SK-N-SH (cell line): ENCODE results near the gene SLC22A23.

Experiments used
- EP300 ChIP-seq, 2 experiments: IDR thresholded peaks; 2 replicates each; pipeline versions ENCODE4 v1.4.0 to v1.6.1; 2012; ENCODE audit warnings: borderline replicate concordance in 1 of 2, low read depth in 1 of 2, low read length in 1 of 2
- FOXJ3 ChIP-seq: sonication (generic); formaldehyde crosslinking; IDR thresholded peaks from 2 replicates; pipeline ENCODE4 v1.5.1; 2020; ENCODE audit warnings: mild to moderate bottlenecking, missing genetic modification reagents
- FOXM1 ChIP-seq: IDR thresholded peaks from 2 replicates; pipeline ENCODE4 v1.4.0; 2012; ENCODE audit warnings: low read depth, mild to moderate bottlenecking
- GABPA ChIP-seq: IDR thresholded peaks from 2 replicates; pipeline ENCODE4 v1.4.0; 2012; ENCODE audit warnings: low read depth, mild to moderate bottlenecking
- GATA2 ChIP-seq: sonication (generic); formaldehyde crosslinking; IDR thresholded peaks from 2 replicates; pipeline ENCODE4 v1.5.0; 2020; ENCODE audit warnings: mild to moderate bottlenecking, missing genetic modification reagents
- POLR2AphosphoS5 ChIP-seq: IDR thresholded peaks from 2 replicates; pipeline ENCODE4 v1.6.1; 2012; ENCODE audit warnings: low read depth, low read length
- SIN3A ChIP-seq: IDR thresholded peaks from 2 replicates; pipeline ENCODE4 v1.6.1; 2012; ENCODE audit warnings: low read depth, mild to moderate bottlenecking, low read length, moderate library complexity, borderline replicate concordance
- SMC3 ChIP-seq: IDR thresholded peaks from 2 replicates; pipeline ENCODE4 v1.6.1; 2012; ENCODE audit warnings: low read depth, low read length, improper control_type of control experiment
- TAF1 ChIP-seq: IDR thresholded peaks from 2 replicates; pipeline ENCODE4 v1.6.1; 2012; ENCODE audit warnings: low read depth, mild to moderate bottlenecking, low read length, moderate library complexity, borderline replicate concordance
- TEAD4 ChIP-seq: IDR thresholded peaks from 2 replicates; pipeline ENCODE4 v1.4.0; 2012; ENCODE audit warnings: mild to moderate bottlenecking, borderline replicate concordance; ENCODE audit not compliant: insufficient read depth
- TF ChIP-seq, protein P1 (sequence below): fragments of 200-600 bp; sonication (generic); IDR thresholded peaks from 2 replicates; pipeline ENCODE4 v1.6.1; 2017; ENCODE audit warnings: antibody characterized with exemption, mild to moderate bottlenecking, moderate library complexity
- TF ChIP-seq, protein P2 (sequence below): IDR thresholded peaks from 2 replicates; pipeline ENCODE4 v1.4.0; 2012; ENCODE audit warnings: low read depth
- TF ChIP-seq, protein P3 (sequence below): IDR thresholded peaks from 2 replicates; pipeline ENCODE4 v1.4.0; 2012; ENCODE audit warnings: low read depth, borderline replicate concordance

DNA sequence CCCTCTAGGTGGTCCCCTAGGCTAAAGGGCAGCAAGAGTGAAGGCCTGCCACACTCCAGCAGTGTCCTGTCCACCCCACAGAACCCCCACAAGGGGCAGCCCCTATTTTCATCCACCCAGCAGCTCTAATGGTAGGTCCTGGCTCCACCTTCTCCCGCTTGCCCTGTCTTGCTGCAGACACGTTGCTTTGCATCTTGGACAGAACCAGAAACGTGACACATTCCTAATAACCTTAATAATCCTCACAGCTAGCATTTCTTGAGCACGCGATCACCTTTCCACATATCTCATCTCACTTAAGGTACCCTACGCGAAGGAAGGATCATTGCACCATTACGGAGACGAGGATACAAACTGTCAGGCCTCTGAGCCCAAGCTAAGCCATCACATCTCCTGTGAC lies 11.7 kb upstream of the SLC22A23 start:
- TF ChIP-seq SMC3 (no peak), EP300 (IDR thresholded peaks at IDR 0.05; ENCODE audit: borderline replicate concordance in 1 of 2, low read depth in 1 of 2, low read length in 1 of 2) (no peak), FOXJ3 (CRISPR knock-in tag) (no peak), TAF1 (no peak), POLR2AphosphoS5 (no peak), SIN3A (no peak), GABPA (no peak), TEAD4 (no peak), GATA2 (CRISPR knock-in tag) (no peak), FOXM1 (no peak)
- TF ChIP-seq, protein P1, sequence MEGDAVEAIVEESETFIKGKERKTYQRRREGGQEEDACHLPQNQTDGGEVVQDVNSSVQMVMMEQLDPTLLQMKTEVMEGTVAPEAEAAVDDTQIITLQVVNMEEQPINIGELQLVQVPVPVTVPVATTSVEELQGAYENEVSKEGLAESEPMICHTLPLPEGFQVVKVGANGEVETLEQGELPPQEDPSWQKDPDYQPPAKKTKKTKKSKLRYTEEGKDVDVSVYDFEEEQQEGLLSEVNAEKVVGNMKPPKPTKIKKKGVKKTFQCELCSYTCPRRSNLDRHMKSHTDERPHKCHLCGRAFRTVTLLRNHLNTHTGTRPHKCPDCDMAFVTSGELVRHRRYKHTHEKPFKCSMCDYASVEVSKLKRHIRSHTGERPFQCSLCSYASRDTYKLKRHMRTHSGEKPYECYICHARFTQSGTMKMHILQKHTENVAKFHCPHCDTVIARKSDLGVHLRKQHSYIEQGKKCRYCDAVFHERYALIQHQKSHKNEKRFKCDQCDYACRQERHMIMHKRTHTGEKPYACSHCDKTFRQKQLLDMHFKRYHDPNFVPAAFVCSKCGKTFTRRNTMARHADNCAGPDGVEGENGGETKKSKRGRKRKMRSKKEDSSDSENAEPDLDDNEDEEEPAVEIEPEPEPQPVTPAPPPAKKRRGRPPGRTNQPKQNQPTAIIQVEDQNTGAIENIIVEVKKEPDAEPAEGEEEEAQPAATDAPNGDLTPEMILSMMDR = no peak
- TF ChIP-seq, protein P2, sequence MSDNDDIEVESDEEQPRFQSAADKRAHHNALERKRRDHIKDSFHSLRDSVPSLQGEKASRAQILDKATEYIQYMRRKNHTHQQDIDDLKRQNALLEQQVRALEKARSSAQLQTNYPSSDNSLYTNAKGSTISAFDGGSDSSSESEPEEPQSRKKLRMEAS = no peak
- TF ChIP-seq, protein P3, sequence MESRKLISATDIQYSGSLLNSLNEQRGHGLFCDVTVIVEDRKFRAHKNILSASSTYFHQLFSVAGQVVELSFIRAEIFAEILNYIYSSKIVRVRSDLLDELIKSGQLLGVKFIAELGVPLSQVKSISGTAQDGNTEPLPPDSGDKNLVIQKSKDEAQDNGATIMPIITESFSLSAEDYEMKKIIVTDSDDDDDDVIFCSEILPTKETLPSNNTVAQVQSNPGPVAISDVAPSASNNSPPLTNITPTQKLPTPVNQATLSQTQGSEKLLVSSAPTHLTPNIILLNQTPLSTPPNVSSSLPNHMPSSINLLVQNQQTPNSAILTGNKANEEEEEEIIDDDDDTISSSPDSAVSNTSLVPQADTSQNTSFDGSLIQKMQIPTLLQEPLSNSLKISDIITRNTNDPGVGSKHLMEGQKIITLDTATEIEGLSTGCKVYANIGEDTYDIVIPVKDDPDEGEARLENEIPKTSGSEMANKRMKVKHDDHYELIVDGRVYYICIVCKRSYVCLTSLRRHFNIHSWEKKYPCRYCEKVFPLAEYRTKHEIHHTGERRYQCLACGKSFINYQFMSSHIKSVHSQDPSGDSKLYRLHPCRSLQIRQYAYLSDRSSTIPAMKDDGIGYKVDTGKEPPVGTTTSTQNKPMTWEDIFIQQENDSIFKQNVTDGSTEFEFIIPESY = no peak
